Measurements from ENCODE around the gene SNX6.
"Not testable (repeated sequence)": the region's sequence is repeated elsewhere in the genome, so short reads cannot be mapped to it uniquely, and the experiment has no call there.

SNX6 gene

DNA sequence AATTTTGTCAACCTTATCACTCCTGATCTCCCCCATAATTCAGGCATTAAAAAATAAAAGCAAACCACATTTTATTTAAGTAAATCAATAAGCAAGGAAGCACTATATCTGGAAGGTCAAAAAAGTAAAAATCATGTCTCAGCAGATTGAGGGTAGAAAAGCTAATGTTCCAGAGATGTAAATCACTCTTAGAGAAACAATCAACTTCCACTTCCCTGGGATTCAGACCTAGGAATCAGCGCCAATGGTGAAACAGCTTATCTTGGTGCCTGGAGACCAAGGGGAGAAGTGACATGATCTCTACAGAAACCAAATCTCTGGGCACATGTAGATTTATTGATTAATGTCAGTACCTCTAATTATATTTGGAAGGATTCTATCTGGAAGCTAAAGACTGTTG is 10.9 kb upstream of the SNX6 start:
- Histone ChIP-seq H3K9me2 (replicated peaks; ENCODE audit: low read depth, low read length) (no peaks in the 10 kb centered on the region), H4K20me1 (ENCODE audit: insufficient read depth, low read length, poor library complexity, severe bottlenecking) (no peaks in the 10 kb centered on the region), H3K4me3 (ENCODE audit: low read length, poor library complexity, severe bottlenecking) (no peak overlapping the region), H3K27me3 (ENCODE audit: insufficient read depth, low read length, poor library complexity, severe bottlenecking) (no peaks in the 10 kb centered on the region), H3K4me1 (ENCODE audit: insufficient read depth, low read length, poor library complexity, severe bottlenecking) (no peaks in the 10 kb centered on the region), H3K36me3 (ENCODE audit: insufficient read depth, low read length) (no peaks in the 10 kb centered on the region), H2AFZ (ENCODE audit: low read length) (no peak overlapping the region), H3K9ac (ENCODE audit: low read depth, low read length, poor library complexity, severe bottlenecking) (no peak overlapping the region), H3K4me2 (ENCODE audit: low read depth, low read length, poor library complexity, severe bottlenecking) (no peak overlapping the region), H3K9me3 (ENCODE audit: insufficient read depth, low read depth, low read length) (no peaks in the 10 kb centered on the region), H3F3A (ENCODE audit: low read depth) (no peaks in the 10 kb centered on the region), H3K79me2 (ENCODE audit: insufficient read depth, low read length) (no peaks in the 10 kb centered on the region)
- TF ChIP-seq CTCF (conservative IDR thresholded peaks at IDR 0.05; ENCODE audit: low read length) (no peak), EZH2phosphoT487 (IDR thresholded peaks at IDR 0.05; ENCODE audit: borderline replicate concordance) (no peak)

DNA sequence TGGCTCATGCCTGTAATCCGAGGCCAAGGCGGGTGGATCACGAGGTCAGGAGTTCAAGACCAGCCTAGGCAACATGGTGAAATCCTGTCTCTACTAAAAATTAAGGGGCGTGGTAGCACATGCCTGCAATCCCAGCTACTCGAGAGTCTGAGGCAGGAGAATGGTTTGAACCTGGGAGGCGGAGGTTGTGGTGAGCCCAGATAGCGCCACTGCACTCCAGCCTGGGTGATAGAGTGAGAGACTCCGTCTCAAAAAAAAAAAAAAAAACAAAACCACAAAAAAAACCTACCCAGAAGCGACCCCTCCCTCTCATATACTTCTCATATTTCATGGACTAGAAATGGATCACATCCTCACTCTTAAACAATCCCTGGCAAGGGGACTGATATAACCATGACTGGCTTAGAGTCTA is 4.4 kb upstream of the SNX6 start:
- H3K9ac ChIP-seq (ENCODE audit: low read depth, low read length, poor library complexity, severe bottlenecking); H3K36me3 ChIP-seq (ENCODE audit: insufficient read depth, low read length); H3K9me2 ChIP-seq (replicated peaks; ENCODE audit: low read depth, low read length); H2AFZ ChIP-seq (ENCODE audit: low read length); H3K9me3 ChIP-seq (ENCODE audit: insufficient read depth, low read depth, low read length); H3K4me2 ChIP-seq (ENCODE audit: low read depth, low read length, poor library complexity, severe bottlenecking); H3K4me1 ChIP-seq (ENCODE audit: insufficient read depth, low read length, poor library complexity, severe bottlenecking); H3K79me2 ChIP-seq (ENCODE audit: insufficient read depth, low read length); H3K27me3 ChIP-seq (ENCODE audit: insufficient read depth, low read length, poor library complexity, severe bottlenecking); H3F3A ChIP-seq (ENCODE audit: low read depth); H3K4me3 ChIP-seq (ENCODE audit: low read length, poor library complexity, severe bottlenecking); H4K20me1 ChIP-seq (ENCODE audit: insufficient read depth, low read length, poor library complexity, severe bottlenecking): not testable (repeated sequence)

GRCh38 chr14:34633742-34634141 is 3.8 kb upstream of the SNX6 start:
- Histone ChIP-seq H3F3A (ENCODE audit: low read depth) (no peaks in the 10 kb centered on the region), H3K9ac (ENCODE audit: low read depth, low read length, poor library complexity, severe bottlenecking) (no peak overlapping the region), H3K4me3 (ENCODE audit: low read length, poor library complexity, severe bottlenecking) (no peak overlapping the region), H4K20me1 (ENCODE audit: insufficient read depth, low read length, poor library complexity, severe bottlenecking) (peaks cover 8% of the 10 kb centered on the region), H3K4me2 (ENCODE audit: low read depth, low read length, poor library complexity, severe bottlenecking) (no peak overlapping the region), H3K9me3 (ENCODE audit: insufficient read depth, low read depth, low read length) (no peaks in the 10 kb centered on the region), H3K27me3 (ENCODE audit: insufficient read depth, low read length, poor library complexity, severe bottlenecking) (peaks cover 4% of the 10 kb centered on the region), H3K79me2 (ENCODE audit: insufficient read depth, low read length) (peaks cover 12% of the 10 kb centered on the region), H2AFZ (ENCODE audit: low read length) (no peak overlapping the region), H3K9me2 (replicated peaks; ENCODE audit: low read depth, low read length) (no peaks in the 10 kb centered on the region), H3K4me1 (ENCODE audit: insufficient read depth, low read length, poor library complexity, severe bottlenecking) (peaks cover 7% of the 10 kb centered on the region), H3K36me3 (ENCODE audit: insufficient read depth, low read length) (no peaks in the 10 kb centered on the region)
- TF ChIP-seq EZH2phosphoT487 (IDR thresholded peaks at IDR 0.05; ENCODE audit: borderline replicate concordance) (no peak), CTCF (conservative IDR thresholded peaks at IDR 0.05; ENCODE audit: low read length) (no peak)

DNA sequence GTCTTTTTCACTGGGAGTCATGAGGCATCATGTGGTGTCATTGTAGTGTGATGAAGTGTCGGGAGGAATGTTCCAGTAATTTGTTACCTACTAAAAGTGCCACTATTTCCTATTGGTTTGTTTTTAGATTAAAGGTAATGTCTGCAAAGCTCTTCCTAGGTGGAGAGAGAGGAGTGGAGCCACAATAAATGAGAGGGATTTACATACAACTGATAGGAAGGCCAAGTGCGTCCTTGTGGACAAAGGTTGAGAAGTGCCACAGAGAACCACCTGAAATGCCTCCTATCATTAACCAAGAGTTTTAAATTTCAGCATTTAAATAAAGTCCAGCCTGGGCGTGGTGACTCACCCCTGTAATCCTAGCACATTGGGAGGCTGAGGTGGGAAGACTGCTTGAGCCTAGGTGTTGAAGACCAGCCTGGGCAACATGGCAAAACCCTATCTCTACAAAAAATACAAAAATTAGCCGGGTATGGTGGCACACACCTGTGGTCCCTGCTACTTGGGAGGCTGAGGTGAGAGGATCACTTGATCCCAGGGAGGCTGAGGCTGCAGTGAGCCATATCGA is 2.5 kb upstream of the SNX6 start:
- Histone ChIP-seq H3K4me2 (ENCODE audit: low read depth, low read length, poor library complexity, severe bottlenecking) (no peak overlapping the region), H3K4me3 (ENCODE audit: low read length, poor library complexity, severe bottlenecking) (no peak overlapping the region), H3K36me3 (ENCODE audit: insufficient read depth, low read length) (no peaks in the 10 kb centered on the region), H4K20me1 (ENCODE audit: insufficient read depth, low read length, poor library complexity, severe bottlenecking) (peaks cover 15% of the 10 kb centered on the region), H2AFZ (ENCODE audit: low read length) (no peak overlapping the region), H3F3A (ENCODE audit: low read depth) (no peaks in the 10 kb centered on the region), H3K9me3 (ENCODE audit: insufficient read depth, low read depth, low read length) (no peaks in the 10 kb centered on the region), H3K9ac (ENCODE audit: low read depth, low read length, poor library complexity, severe bottlenecking) (no peak overlapping the region), H3K27me3 (ENCODE audit: insufficient read depth, low read length, poor library complexity, severe bottlenecking) (peaks cover 4% of the 10 kb centered on the region), H3K4me1 (ENCODE audit: insufficient read depth, low read length, poor library complexity, severe bottlenecking) (peaks cover 10% of the 10 kb centered on the region), H3K9me2 (replicated peaks; ENCODE audit: low read depth, low read length) (no peaks in the 10 kb centered on the region), H3K79me2 (ENCODE audit: insufficient read depth, low read length) (peaks cover 24% of the 10 kb centered on the region)
- TF ChIP-seq CTCF (conservative IDR thresholded peaks at IDR 0.05; ENCODE audit: low read length) (no peak), EZH2phosphoT487 (IDR thresholded peaks at IDR 0.05; ENCODE audit: borderline replicate concordance) (no peak)
